GM12878 (cell line): ENCODE measurements around the gene COL5A3. TPM values are rescaled to one million over a fixed set of nuclear protein-coding genes. Genes with fewer than 3 reads are reported as not detected.

ENCODE experiments used
- ATAC-seq: fragments of 200-7000 bp; cut with Tn5 transposase; 3 replicates; pipeline ENCODE4 v1.9.1; 2020; ENCODE audit warnings: mild to moderate bottlenecking, moderate library complexity
- BruUV-seq: library from RNA; stranded (reverse); fragments of 400-500 nt; replicated peaks from 2 replicates; lab custom pipeline; 2021; lab: Mats Ljungman, UMichigan
- CTCF ChIA-PET: fragments of 300-600 bp; sonication (Branson Sonifier 250); formaldehyde crosslinking; extraction: SDS; loops from one replicate; lab custom pipeline; 2021; ENCODE audit warnings: inconsistent platforms; lab: Yijun Ruan, JAX
- POLR2A ChIA-PET: fragments of 350-600 bp; formaldehyde crosslinking; extraction: SDS; loops from one replicate; lab custom pipeline; 2021; ENCODE audit warnings: inconsistent platforms; lab: Charles Lee
- RAD21 ChIA-PET: fragments of 300-600 bp; sonication (Branson Sonifier 250); formaldehyde crosslinking; loops from one replicate; lab custom pipeline; 2023; ENCODE audit warnings: antibody characterized with exemption; ENCODE audit not compliant: unreplicated experiment; lab: Charles Lee
- SMC1A ChIA-PET: fragments of 300-600 bp; sonication (Branson Sonifier 250); formaldehyde crosslinking; loops from one replicate; lab custom pipeline; 2023; ENCODE audit not compliant: unreplicated experiment, uncharacterized antibody; lab: Charles Lee
- DNase-seq: peaks from one replicate; pipeline ENCODE4 v3.0.0-alpha.2; 2011; ENCODE audit warnings: low read depth, low spot score
- FAIRE-seq: peaks from 3 replicates; lab custom pipeline; 2011; peaks lifted over from hg19 to GRCh38; lab: Jason Lieb, UNC
- H2AFZ ChIP-seq: 2 replicates; pipeline ENCODE4 v1.6.0; 2011; ENCODE audit warnings: low read depth, low read length, control low read depth; ENCODE audit not compliant: control insufficient read depth
- H3K27ac ChIP-seq: 2 replicates; pipeline ENCODE4 v1.5.1; 2011; ENCODE audit warnings: control low read depth; ENCODE audit not compliant: control insufficient read depth, insufficient read depth
- H3K27me3 ChIP-seq, 2 experiments: replicated peaks in 1 of 2; 2 replicates each; pipeline versions ENCODE4 v1.6.0 to v1.6.1; 2011; ENCODE audit warnings: low read length in 1 of 2; ENCODE audit not compliant: control insufficient read depth in 2 of 2, insufficient read depth in 2 of 2
- H3K36me3 ChIP-seq, 2 experiments: 2 replicates each; pipeline ENCODE4 v1.5.1; 2011; ENCODE audit warnings: low read length in 1 of 2; ENCODE audit not compliant: control insufficient read depth in 2 of 2, insufficient read depth in 2 of 2
- H3K4me1 ChIP-seq: 2 replicates; pipeline ENCODE4 v1.6.1; 2011; ENCODE audit warnings: mild to moderate bottlenecking, low read length, moderate library complexity, mixed read lengths; ENCODE audit not compliant: control insufficient read depth, insufficient read depth
- H3K4me2 ChIP-seq: 2 replicates; pipeline ENCODE4 v1.6.0; 2011; ENCODE audit warnings: control low read depth; ENCODE audit not compliant: control insufficient read depth, insufficient read depth
- H3K4me3 ChIP-seq: fragments of 200-600 bp; sonication (generic); 2 replicates; pipeline ENCODE4 v1.5.1; 2016
- H3K79me2 ChIP-seq: 2 replicates; pipeline ENCODE4 v1.6.0; 2011; ENCODE audit warnings: low read length; ENCODE audit not compliant: control insufficient read depth, insufficient read depth
- H3K9ac ChIP-seq: 2 replicates; pipeline ENCODE4 v1.8.0; 2011; ENCODE audit warnings: low read length, control low read depth, mixed read lengths; ENCODE audit not compliant: control insufficient read depth, insufficient read depth
- H3K9me3 ChIP-seq: replicated peaks from 3 replicates; pipeline ENCODE4 v1.5.1; 2011; ENCODE audit warnings: mild to moderate bottlenecking, low read length; ENCODE audit not compliant: control insufficient read depth, insufficient read depth
- H4K20me1 ChIP-seq: 2 replicates; pipeline ENCODE4 v1.6.0; 2011; ENCODE audit not compliant: control insufficient read depth, insufficient read depth
- ATF3 ChIP-seq: IDR thresholded peaks from 2 replicates; pipeline ENCODE4 v1.6.1; 2011; ENCODE audit warnings: low read depth, mild to moderate bottlenecking, low read length, moderate library complexity, borderline replicate concordance; ENCODE audit errors: extremely low read depth
- CREM ChIP-seq: IDR thresholded peaks from 2 replicates; pipeline ENCODE4 v1.6.1; 2014; ENCODE audit warnings: antibody characterized with exemption, low read depth
- HDAC6 ChIP-seq: fragments of 200-600 bp; sonication (generic); IDR thresholded peaks from one replicate; pipeline ENCODE4 v1.8.0; 2017; ENCODE audit warnings: antibody characterized with exemption; ENCODE audit not compliant: unreplicated experiment
- POU2F2 ChIP-seq: IDR thresholded peaks from 3 replicates; pipeline ENCODE4 v1.6.1; 2011; ENCODE audit warnings: low read depth, mild to moderate bottlenecking, low read length, borderline replicate concordance
- TCF7 ChIP-seq: IDR thresholded peaks from 2 replicates; pipeline ENCODE4 v1.6.1; 2014; ENCODE audit warnings: antibody characterized with exemption, borderline replicate concordance
- ZBTB33 ChIP-seq: fragments of 450-650 bp; IDR thresholded peaks from 2 replicates; pipeline ENCODE4 v1.6.1; 2017; ENCODE audit warnings: mild to moderate bottlenecking
- ZNF687 ChIP-seq: fragments of 450-650 bp; IDR thresholded peaks from 2 replicates; pipeline ENCODE4 v1.6.1; 2017; ENCODE audit warnings: mild to moderate bottlenecking, moderate library complexity
- WGBS: methylation state at CpG from one replicate; pipeline ENCODE4 v1.1.6; 2016; ENCODE audit warnings: low lambda C conversion rate; ENCODE audit not compliant: insufficient replicate concordance, insufficient coverage; ENCODE audit errors: missing lambda C conversion rate; 5-methylcytosine and 5-hydroxymethylcytosine counted together
- in situ Hi-C: fragments of 300-500 bp; cut with MboI; formaldehyde crosslinking; loops from 9 replicates; pipeline ENCODE4 v1.14.3; 2018; ENCODE audit warnings: mixed read lengths
- intact Hi-C: fragments of 100-400 bp; cut with micrococcal nuclease; formaldehyde crosslinking; loops from one replicate; pipeline ENCODE4 v1.14.2; 2022; ENCODE audit not compliant: unreplicated experiment
- polyA plus RNA-seq, 11 experiments: library from polyadenylated mRNA; depleted of rRNA in 4 of 11; unstranded in 6 of 11; stranded (reverse) in 5 of 11; fragments of >200 nt; fragmentation: Nextera tagmentation in 4 of 11; fragmentation: Illumina TruSeq in 1 of 11; extraction: Ambion mirVana in 4 of 11; extraction: Trizol in 1 of 11; gene quantifications; 1 replicate in 1 of 11; 2 replicates in 10 of 11; pipeline versions ENCODE4 v1.2.1 to v1.2.3, GENCODE V29; 2011 to 2016; ENCODE audit warnings: inconsistent platforms in 2 of 11, missing spikeins in 2 of 11, low read depth in 1 of 11
- total RNA-seq, 4 experiments: library from RNA; depleted of rRNA in 3 of 4; stranded (reverse); fragments of >200 nt in 3 of 4; fragmentation: Illumina TruSeq in 1 of 4; extraction: Trizol in 1 of 4; gene quantifications; 2 replicates each; pipeline versions ENCODE4 v1.2.1 to v1.2.3, GENCODE V29; 2013 to 2021

The COL5A3 gene
- total and polyA plus RNA-seq, 10 of the 15 experiments (the other 5 are each of a cell fraction or from before 2014, with no cell fraction given) = under 0.01 to 8.3 (median 0.10) TPM; not detected in 2

GRCh38 chr19:10004617-10005016 lies 5.7 kb downstream of the COL5A3 start:
- no TSS peak for BruUV-seq
- no peak for ATAC-seq
- intact Hi-C loops = no loop called here
- H3K27ac ChIP-seq = no peak overlapping the region
- TF ChIP-seq TCF7 = no peak
- TF ChIP-seq CREM = no peak
- no peak for TF ChIP-seq ZBTB33
- TF ChIP-seq ZNF687 = no peak
- TF ChIP-seq ATF3 = no peak
- no peak for TF ChIP-seq HDAC6
- no peak for TF ChIP-seq POU2F2
- TF ChIP-seq, all 136 proteins: peak for 0
- Histone ChIP-seq H3K79me2 (no peaks in the 10 kb centered on the region), H3K4me2 (no peak overlapping the region), H4K20me1 (no peaks in the 10 kb centered on the region), H3K9ac (no peak overlapping the region), H3K4me1 (no peaks in the 10 kb centered on the region), H3K36me3 (no peaks in the 10 kb centered on the region), H3K9me3 (no peaks in the 10 kb centered on the region; the same call in 2 of the 3 replicates), H2AFZ (no peak overlapping the region), H3K27me3 (peaks cover 0 to under 1% of the 10 kb centered on the region in 2 experiments; a peak in 2 of 4 replicates), H3K4me3 (no peak overlapping the region)
- FAIRE-seq (no peak), DNase-seq (no peak)
- WGBS = 58% methylated on average over 9 of the region's 9 CpGs
- RAD21 ChIA-PET = no interaction called here
- POLR2A ChIA-PET = no interaction called here
- in situ Hi-C loops = no loop called here
- CTCF ChIA-PET = interaction anchor here (1.1 kb wide), 1 partner anchor 96 kb away, joined by 3 read pairs; no protein-coding TSS in a partner anchor
- SMC1A ChIA-PET = no interaction called here
